ENCODE data around the gene VPS4A. TPM values are rescaled to one million over a fixed set of nuclear protein-coding genes. Genes with fewer than 3 reads are reported as not detected.
"Not testable (repeated sequence)": the region's sequence is repeated elsewhere in the genome, so short reads cannot be mapped to it uniquely, and the experiment has no call there.

Gene VPS4A
- total RNA-seq, 3 donors from 2014 or later: 35.9 to 39.6 (median 36.3) TPM

DNA sequence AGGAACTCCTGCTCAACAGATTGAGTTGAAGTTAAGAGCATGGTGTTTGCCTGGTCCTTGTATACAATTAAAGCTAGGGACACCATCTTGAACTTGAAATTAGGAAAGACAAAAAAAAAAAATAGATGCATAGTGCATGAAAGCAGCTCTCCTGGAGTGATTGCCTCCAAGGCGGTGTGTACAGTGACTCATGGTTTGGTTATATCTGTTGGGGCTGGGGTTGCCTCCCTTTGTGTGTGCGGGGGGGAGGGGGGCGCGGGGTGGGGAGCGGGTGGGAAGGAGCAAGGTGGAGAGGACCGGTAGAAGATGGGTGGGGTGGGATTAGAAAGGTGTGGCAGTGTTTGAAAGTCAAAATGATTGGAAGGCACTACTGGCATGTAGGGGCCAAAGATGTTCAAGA is 37.1 kb downstream of the VPS4A start:
- Histone ChIP-seq H3K36me3 (ENCODE audit: low read depth) (no peaks in the 10 kb centered on the region), H3K4me3 (no peak overlapping the region), H3K9me3 (no peaks in the 10 kb centered on the region), H3K4me1 (ENCODE audit: low read depth) (no peaks in the 10 kb centered on the region)
- intact Hi-C loops (cut with DNase I, micrococcal nuclease): no loop called here
- TF ChIP-seq, protein P1, sequence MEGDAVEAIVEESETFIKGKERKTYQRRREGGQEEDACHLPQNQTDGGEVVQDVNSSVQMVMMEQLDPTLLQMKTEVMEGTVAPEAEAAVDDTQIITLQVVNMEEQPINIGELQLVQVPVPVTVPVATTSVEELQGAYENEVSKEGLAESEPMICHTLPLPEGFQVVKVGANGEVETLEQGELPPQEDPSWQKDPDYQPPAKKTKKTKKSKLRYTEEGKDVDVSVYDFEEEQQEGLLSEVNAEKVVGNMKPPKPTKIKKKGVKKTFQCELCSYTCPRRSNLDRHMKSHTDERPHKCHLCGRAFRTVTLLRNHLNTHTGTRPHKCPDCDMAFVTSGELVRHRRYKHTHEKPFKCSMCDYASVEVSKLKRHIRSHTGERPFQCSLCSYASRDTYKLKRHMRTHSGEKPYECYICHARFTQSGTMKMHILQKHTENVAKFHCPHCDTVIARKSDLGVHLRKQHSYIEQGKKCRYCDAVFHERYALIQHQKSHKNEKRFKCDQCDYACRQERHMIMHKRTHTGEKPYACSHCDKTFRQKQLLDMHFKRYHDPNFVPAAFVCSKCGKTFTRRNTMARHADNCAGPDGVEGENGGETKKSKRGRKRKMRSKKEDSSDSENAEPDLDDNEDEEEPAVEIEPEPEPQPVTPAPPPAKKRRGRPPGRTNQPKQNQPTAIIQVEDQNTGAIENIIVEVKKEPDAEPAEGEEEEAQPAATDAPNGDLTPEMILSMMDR (IDR thresholded peaks at IDR 0.05): no peak
- DNase-seq (no peak), ATAC-seq (no peak)

DNA sequence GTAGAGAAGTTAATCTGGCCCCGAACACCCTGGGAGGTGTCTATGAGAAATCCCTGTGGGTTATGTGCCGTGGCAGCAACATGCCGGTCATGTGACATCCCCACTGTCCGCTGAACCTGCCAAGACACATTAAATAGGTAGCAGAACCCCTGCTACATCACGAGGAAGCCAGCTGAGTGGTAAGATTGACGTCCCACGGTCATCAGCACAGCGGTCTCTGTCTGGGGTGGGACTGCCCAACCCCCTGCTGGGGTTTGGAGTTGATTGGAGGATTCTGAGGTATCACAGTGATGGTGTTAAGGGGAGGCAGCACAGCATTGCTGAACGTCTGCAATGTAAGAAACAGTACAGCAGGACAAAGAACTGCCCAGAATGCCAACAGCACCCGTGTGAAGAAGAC is 38.4 kb downstream of the VPS4A start:
- H3K4me3 ChIP-seq: no peak overlapping the region
- TF ChIP-seq, protein P1 (IDR thresholded peaks at IDR 0.05): no peak

DNA sequence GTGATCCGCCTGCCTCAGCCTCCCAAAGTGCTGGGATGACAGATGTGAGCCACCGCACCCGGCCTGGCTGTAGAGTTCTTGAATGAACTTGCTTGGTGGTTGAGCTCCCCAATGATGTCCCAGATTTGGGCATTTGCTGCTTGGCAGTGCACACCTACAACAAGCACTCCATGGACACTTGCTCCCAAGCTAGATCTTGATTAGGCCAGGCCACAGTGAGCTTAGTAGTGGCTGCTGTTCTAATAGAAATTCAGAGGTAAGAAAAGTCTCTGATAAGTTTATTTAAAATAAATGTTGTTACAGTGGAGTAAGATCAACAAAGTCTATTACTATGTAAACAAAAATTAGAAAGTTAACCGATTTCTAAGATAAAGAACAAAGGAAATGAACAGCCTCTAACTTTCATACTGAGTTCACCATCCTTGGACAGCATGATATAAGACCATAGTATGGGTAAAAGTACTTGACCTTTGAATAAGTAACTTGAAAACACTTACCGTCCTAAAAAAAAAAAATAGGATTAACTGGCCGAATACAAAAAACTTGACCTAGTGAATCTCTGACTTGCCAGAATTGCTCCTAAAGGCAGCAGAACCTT is 39.5 kb downstream of the VPS4A start:
- no peak for ATAC-seq
- no peak for DNase-seq
- Histone ChIP-seq H3K36me3 (ENCODE audit: low read depth) (no peaks in the 10 kb centered on the region), H3K4me1 (ENCODE audit: low read depth) (no peaks in the 10 kb centered on the region), H3K9me3 (no peaks in the 10 kb centered on the region), H3K4me3 (no peak overlapping the region)
- TF ChIP-seq, protein P1 (IDR thresholded peaks at IDR 0.05): no peak
- intact Hi-C loops (cut with DNase I, micrococcal nuclease): no loop called here

More for the DNA sequence above, 38.4 kb downstream of the VPS4A start:
- Histone ChIP-seq H3K36me3 (ENCODE audit: low read depth) (no peaks in the 10 kb centered on the region), H3K4me1 (ENCODE audit: low read depth) (no peaks in the 10 kb centered on the region), H3K9me3 (no peaks in the 10 kb centered on the region)
- ATAC-seq (no peak), DNase-seq (no peak)
- intact Hi-C loops (cut with DNase I, micrococcal nuclease): no loop called here

- intact Hi-C loops (cut with DNase I, micrococcal nuclease): no loop called here
- peak; percentile 98 for ATAC-seq
- no peaks in the 10 kb centered on the region for H3K36me3 ChIP-seq (ENCODE audit: low read depth)
- no peaks in the 10 kb centered on the region for H3K4me1 ChIP-seq (ENCODE audit: low read depth)
- no peaks in the 10 kb centered on the region for H3K9me3 ChIP-seq
- DNase-seq: peak; percentile 65 to 78 (median 70)
- H3K4me3 ChIP-seq: no peak within 1 kb of the TSS
- TF ChIP-seq, protein P1 (IDR thresholded peaks at IDR 0.05): no peak
Measured at GRCh38 chr16:69351309-69352027, 40.3 kb downstream of the VPS4A start, which contains the start of gene TMED6. TSS of gene TMED6 (minus strand) at chr16:69351786. CDS start at chr16:69351753, 33 bp downstream.

DNA sequence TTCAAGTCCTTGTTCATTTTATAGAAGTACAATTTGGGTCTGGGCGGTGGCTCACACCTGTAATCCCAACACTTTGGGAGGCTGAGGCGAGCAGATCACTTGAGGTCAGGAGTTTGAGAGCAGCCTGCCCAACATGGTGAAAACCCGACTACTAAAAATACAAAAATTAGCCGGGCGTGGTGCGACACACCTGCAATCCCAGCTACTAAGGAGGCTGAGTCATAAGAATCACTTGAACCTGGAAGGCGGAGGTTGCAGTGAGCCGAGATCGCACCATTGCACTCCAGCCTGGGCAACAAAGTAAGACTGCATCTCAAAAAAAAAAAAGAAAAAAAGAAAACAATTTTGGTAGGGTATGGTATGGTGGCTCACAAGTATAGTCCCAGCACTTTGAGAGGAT is 48.9 kb downstream of the VPS4A start:
- H3K9me3 ChIP-seq; intact Hi-C loops (cut with DNase I, micrococcal nuclease); H3K36me3 ChIP-seq (ENCODE audit: low read depth); H3K4me3 ChIP-seq; DNase-seq; H3K4me1 ChIP-seq (ENCODE audit: low read depth): not testable (repeated sequence)
- peak; percentile 65 for ATAC-seq

DNA sequence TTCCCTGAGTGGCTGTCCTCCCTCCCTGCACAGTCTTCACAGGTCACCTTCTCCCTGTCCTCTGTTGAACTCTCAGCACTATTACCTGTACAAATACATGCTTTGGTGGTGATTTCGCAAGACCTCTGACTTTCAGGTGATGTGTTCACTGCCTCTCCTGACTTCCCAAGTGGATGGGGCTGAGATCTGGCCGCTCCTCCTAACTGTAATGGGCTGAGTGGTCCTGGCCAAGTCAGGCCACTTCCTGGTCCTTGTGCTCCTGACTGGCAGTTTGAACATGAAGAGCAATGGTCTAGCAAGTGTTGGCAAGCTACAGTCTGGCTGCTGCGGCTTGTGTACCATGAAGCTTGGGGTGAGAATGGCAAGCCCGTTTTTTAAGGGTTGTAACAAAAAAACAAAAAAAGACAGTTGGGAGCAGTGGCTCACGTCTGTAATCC is 52.1 kb downstream of the VPS4A start:
- DNase-seq: no peak
- no peaks in the 10 kb centered on the region for H3K9me3 ChIP-seq
- H3K36me3 ChIP-seq (ENCODE audit: low read depth): peaks cover 10% of the 10 kb centered on the region
- ATAC-seq: no peak
- TF ChIP-seq, protein P1 (IDR thresholded peaks at IDR 0.05): no peak
- intact Hi-C loops (cut with DNase I, micrococcal nuclease): no loop called here
- H3K4me3 ChIP-seq: no peak overlapping the region
- no peaks in the 10 kb centered on the region for H3K4me1 ChIP-seq (ENCODE audit: low read depth)

All from mucosa of descending colon (tissue), 3 donors.